GM21367 (cell line): ENCODE results near the gene C1orf21.
A peak's percentile ranks its signal among the peaks of the same experiment; 100 is the strongest.

Experiments
- ATAC-seq: cut with Tn5 transposase; IDR thresholded peaks from one replicate; pipeline ENCODE4 v1.9.1; 2021; ENCODE audit not compliant: unreplicated experiment

The C1orf21 gene

GRCh38 chr1:184482136-184482535, 95.3 kb downstream of the C1orf21 start:
- ATAC-seq, result no peak

DNA sequence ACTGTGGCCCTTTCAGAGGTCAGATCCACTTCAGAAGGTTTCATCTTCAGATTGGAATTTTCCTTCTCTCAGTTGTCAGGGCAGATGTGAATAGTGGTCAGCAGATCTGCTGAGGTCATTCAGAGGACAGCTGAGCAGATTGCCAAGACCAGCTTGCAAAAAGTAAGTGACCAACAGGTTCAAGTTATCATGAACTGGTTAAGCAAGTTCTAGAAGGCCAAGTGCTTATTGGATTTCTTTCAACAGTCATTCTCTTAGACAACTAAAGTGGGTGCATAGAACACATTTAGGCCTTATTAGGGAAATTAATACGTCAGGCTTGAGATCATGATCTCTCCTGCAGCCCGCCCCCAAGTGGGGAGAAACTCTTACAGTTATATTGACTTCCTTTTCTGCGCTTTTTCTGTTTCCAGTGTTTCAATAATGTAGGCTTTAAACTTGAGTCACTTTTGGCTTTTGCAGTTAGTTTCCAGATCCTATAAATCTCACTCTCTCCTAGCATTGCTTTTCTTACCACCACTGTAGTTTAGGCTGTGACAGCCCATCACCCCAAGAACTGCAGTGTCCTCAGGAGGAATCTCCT, 96.4 kb downstream of the C1orf21 start:
- ATAC-seq, result no peak

- ATAC-seq, result no peak
Measured at GRCh38 chr1:184485751-184486723, 99.2 kb downstream of the C1orf21 start.

GRCh38 chr1:184486761-184487445, 100.1 kb downstream of the C1orf21 start:
- no peak for ATAC-seq

GRCh38 chr1:184487531-184488193, 100.8 kb downstream of the C1orf21 start:
- ATAC-seq, result no peak

- no peak for ATAC-seq
Measured at GRCh38 chr1:184489908-184490307, 103.1 kb downstream of the C1orf21 start.

DNA sequence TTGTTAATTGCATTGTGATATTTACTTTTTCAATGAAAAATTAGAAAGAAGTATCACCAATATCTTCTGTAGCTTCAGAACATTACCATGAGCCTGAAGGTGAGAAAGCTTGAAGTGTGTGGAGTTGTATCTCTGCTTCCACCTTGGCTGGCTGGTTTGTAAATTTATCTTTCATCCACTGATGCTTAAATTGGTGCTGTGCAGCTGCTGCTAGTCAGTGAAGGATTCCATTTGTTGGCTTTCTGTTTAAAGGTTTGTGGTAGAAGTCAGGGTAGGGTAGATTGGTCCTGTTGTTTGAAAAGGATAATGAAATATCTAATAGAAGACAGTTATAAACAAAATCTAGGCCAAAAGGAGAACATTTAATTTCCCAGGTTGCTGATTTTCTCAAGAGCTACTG, 105.7 kb downstream of the C1orf21 start:
- ATAC-seq, result no peak

DNA sequence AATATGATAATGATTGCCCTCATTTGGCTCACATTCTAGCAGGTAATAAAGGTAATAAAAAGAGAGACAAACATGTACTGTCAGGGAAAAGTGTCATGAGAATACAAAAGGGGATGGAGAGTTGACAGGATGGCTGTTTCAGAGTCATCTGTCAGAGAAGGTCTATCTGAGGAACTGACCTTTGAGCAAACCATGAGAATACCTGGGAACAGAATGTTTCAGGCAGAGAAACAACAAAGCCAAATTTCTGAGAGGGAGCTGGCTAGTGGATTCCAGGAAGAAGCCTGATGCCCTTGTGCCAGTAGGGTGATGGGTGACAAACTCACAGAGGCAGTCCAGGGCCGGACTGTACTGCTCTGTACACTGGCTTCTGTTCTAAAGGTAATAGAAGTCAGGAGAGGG, 107.2 kb downstream of the C1orf21 start:
- no peak for ATAC-seq

DNA sequence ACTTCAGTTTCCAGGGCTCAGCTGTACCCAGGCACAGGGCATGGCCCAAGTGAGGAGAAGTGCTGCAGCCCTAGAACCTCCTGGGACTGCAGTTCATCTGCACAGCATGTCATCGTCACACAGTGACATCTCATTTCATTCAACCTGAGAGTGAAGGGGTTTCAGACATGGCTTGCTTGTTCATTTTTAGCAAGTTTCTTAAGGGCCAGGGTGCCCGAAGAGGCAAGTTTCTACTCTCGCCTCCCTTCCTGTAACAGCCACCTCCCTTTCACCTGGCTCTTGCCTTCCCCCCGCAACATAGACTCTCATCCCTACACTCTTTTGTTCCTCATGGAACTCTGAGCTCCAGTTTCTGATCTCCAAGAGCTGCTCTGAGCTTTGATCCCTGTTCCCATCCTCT, 108.1 kb downstream of the C1orf21 start:
- peak; percentile 79 for ATAC-seq

DNA sequence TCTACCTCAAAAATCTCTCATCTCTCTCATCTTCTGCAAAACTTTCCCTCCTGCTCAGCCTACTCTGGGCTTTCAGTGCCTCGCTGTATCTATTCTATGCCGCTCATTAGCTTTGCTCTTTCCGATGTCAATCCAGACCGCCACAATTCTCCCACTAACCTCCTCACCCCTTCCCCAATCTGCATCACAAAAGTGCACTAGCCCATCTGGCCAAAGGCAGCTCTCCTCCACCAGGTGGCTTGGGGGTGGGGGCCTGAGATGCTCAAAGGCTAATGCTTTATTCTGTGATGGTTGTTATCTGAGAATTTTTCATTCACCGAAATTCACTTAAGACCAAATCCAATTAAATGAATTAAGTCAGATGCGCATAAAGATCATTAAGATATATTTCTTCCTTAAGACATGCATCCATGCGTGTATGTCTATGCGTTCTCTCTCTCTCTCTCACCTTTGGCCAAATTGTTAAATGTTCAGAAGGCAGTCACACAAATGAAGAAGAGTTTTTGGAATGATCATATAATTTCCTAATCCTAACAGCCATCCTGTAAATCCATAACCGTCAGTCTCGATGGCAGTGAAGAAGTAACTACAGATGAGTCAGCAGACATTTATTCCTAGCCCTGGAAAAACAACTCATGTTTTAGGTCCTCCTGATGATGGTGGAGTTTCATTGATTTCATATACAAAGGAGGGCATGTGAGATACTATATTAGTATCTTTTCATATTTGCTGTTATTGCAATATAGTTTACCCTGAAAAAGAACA, 111.3 kb downstream of the C1orf21 start:
- ATAC-seq, result no peak

GRCh38 chr1:184499616-184500015, 112.8 kb downstream of the C1orf21 start:
- ATAC-seq, result no peak

- ATAC-seq, result no peak
Measured at GRCh38 chr1:184502161-184502560, 115.3 kb downstream of the C1orf21 start.

- no peak for ATAC-seq
Measured at GRCh38 chr1:184503221-184503749, 116.5 kb downstream of the C1orf21 start.

GRCh38 chr1:184504040-184504954, 117.5 kb downstream of the C1orf21 start:
- no peak for ATAC-seq

GRCh38 chr1:184504955-184505338, 118.1 kb downstream of the C1orf21 start:
- ATAC-seq, result no peak

DNA sequence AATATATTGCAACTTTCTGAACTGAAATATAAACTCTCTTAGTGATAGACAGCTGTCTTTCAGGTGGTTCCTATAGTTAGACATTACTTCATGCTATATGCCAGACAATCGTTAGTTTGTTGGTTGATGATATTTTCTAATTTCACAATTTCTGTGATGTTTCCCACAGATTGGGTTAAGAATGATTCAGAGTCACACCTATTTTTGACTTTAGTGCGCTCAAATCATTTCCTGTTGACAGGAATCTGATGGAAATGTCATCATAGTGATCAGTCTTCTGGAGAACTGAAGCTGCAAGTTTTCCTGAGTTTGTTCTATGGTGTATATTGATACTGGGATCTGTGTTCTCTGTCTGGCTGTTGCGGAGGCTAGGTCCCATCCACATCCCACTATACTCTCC, 119.7 kb downstream of the C1orf21 start:
- no peak for ATAC-seq

DNA sequence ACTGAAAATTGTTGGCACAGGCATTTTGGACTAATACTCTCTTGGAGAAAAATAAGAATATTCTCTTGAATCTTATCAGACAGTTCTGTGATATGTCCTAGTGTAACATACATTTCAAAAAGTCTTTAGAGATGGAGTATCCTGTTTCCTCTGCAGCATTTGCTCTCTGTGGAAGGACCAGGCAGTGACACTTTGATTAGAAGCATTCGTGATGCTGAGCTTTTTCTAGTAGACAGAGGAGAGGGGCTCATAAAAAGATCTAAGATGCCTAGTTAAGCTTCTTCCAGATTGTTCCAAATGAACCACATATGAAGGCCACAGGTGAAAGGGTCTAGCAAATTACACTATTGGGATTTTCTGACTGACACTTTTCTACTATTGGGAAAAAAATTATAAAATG, 120.3 kb downstream of the C1orf21 start:
- ATAC-seq, result no peak

DNA sequence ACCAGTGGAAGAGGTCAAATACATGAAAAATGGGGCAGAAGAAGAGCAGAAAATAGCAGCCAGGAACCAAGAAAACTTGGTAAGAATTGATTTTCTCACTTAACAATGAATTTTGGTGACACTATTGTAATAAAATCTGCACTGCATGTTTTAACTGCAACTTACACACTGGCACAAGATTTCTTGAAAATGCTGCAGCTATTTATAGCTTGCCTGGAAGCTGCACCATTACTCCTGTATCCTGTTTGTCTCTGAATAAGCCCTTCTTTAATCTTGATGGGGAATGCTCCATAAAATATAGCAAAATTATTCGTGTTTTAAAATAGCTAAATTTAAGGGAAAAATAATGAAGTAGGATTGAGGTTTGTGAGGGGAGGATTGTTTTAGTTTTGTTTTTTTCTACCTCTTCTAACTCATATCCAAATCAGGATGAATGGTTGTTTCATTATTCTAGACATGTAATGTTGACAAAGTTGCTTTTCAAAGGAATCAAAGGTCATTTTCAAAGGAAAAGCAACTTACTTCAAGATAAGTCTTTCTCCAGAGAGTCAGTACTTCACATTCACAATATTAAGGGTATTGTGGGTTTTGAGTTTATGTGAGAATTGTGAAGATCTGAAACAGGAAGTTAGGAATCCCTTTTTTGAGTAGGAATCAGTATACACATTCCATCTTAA, 120.9 kb downstream of the C1orf21 start:
- ATAC-seq, result no peak

GRCh38 chr1:184509105-184509504, 122.3 kb downstream of the C1orf21 start:
- ATAC-seq, result no peak
